ENCODE data around the gene SLF2.

DNA sequence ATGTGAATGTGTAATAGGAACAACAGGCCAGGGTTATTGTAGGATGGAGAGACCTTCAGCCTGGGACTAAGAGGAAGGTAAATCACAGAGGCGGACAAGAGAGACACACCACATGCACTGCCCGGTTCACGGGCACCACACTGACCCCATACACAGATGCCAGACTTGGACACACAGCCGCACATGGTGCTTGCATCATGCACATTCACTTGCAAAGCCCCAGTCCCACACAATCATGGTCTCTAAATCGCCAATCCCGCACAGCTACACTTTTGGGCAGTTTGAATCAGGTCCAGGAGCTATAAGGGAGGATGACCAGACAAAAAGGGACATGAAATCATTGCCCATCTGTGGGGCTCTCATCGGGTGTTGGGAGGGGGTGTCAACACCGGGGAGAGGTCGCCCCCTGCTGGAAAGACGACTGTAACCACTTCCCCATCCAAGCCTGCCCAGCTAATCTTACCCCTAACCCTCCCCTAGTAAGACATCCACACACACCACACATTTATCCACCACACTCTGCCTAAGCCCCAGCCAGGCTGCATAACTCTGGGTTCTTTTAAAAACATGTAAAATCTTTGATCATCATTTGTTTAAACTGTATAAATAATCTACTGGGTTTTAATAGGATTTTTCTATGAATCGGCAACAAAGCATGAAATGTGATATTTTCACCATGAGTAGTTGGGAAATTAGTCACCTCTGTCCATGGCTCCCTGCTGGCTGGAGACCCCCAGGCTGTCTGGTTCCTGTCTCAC lies 40.5 kb upstream of the SLF2 start:
- TF ChIP-seq CTCF (IDR thresholded peaks at IDR 0.05 in 2 of 3, conservative IDR thresholded peaks at IDR 0.05 in 1 of 3; ENCODE audit: insufficient read depth in 2 of 3, low read depth in 1 of 3, low read length in 3 of 3), result peak; percentile 63 to 76 (median 72)
- no peak for TF ChIP-seq XRCC5 (IDR thresholded peaks at IDR 0.05; ENCODE audit: low read depth, low read length)
- no peak for TF ChIP-seq CBX5 (IDR thresholded peaks at IDR 0.05; ENCODE audit: borderline replicate concordance, low read depth)
- TF ChIP-seq MAFF (IDR thresholded peaks at IDR 0.05; ENCODE audit: low read length), result no peak
- no peak for TF ChIP-seq ZNF766 (CRISPR knock-in tag; conservative IDR thresholded peaks at IDR 0.05)
- TF ChIP-seq ZNF77 (CRISPR knock-in tag; IDR thresholded peaks at IDR 0.05), result no peak
- no peak for TF ChIP-seq ELF4 (CRISPR knock-in tag; IDR thresholded peaks at IDR 0.05)
- no peak for TF ChIP-seq ZNF274 (IDR thresholded peaks at IDR 0.05; ENCODE audit: borderline replicate concordance, low read depth, low read length)
- no peak for TF ChIP-seq ZNF121 (CRISPR knock-in tag; conservative IDR thresholded peaks at IDR 0.05)
- no peak for TF ChIP-seq GABPA (tag; conservative IDR thresholded peaks at IDR 0.05; ENCODE audit: low read depth)
- no peak for TF ChIP-seq BDP1 (IDR thresholded peaks at IDR 0.05; ENCODE audit: insufficient read depth, insufficient read length)
